ENCODE results near the gene SIRPB2.

SIRPB2 gene

DNA sequence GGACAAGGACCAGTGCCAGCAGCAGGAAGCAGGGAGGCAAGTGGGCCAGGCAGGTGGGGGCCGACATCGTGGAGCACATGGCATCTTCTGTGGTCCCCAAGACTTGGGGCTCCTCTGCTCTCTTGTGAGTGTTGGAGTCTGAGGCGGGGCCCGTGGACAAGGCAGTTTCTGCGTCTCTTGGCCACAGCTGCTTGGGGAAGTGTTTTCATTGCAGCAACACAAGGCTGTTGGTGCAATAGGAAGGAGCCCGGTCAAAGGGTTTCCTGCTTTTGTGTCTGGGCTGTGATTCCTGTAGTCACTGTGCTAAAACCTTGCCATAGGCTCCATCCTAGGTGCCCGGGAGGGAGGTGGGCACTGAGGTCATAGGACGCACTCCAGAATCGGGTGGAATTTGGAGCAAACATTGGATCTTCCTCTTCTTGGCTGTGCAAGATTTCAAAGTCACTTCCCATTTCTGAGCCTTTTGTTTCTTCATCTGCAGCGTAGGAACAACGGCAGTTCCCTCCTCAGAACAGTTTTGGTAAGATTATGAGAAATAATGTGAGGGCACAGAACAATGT is at the start of gene SIRPB2:
SIRPB2 (minus strand) TSS at position 140 of the 560 bp plus-strand sequence; CDS start at position 79, 61 bp downstream.
- in situ Hi-C loops (cut with MboI; ENCODE audit: low sequenced_read_pairs) = no loop called here

DNA sequence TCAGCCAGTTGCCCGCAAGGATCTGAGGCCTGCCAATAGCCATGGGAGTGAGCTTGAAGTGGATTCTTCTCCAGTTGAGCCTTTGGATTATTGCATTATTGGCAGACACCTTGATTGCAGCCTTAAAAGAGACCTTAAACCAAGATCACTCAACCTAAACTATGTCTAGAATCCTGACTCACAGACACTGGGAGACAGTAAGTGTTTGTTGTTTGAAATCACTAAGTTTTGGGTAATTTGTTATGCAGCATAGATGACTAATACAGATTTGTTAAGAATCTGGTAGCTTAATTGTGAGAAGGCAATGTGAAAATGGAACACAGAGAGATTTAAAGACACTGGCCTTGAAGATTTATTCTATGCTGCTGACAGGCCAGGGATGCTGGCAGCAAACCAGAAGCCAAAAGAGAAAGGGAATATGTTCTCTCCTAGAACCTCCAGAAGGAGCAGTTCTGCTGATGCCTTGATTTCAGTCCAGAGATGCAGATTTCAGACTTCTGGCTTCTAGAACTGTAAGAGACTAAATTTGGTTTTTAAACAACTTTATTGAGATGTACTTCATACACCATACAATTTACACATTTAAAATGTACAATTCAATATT is 48.7 kb upstream of the SIRPB2 start:
- in situ Hi-C loops (cut with MboI; ENCODE audit: low sequenced_read_pairs) = no loop called here

DNA sequence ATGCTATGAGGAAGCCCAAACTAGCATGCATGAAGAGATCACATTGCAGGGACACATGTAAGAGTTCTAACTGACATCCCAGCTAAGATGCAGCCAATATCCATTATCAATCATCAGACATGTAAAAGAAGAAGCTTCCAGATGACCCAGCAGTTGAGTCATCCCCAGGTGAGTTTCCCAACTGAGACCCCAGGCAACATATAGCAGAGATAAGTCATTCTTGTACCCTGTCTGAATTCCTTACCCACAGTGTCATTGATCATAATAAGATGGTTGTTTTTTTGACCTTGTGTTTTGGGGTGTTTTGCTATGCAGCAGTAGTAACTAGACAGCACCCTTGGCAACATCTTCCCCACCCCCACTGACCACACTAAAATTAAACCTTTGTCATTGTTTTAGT is 47.4 kb upstream of the SIRPB2 start:
- in situ Hi-C loops (cut with MboI; ENCODE audit: low sequenced_read_pairs) = no loop called here

DNA sequence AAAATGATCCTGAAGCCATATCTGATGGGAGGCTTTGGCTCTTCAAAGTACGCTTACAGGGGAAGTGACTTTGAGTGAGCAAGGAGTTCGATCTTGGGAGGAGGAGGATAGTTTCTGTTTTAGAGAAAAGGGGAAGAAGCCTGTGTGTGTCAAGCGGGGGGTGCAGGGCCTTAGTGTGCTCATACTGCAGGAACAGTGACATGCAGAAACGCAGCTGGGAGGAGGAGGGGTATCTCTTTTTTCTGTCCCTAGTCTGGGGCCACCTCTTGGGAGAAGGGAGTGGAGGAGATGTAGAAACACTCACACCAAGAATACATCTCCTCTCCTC is 46.5 kb upstream of the SIRPB2 start:
- in situ Hi-C loops (cut with MboI; ENCODE audit: low sequenced_read_pairs) = no loop called here

DNA sequence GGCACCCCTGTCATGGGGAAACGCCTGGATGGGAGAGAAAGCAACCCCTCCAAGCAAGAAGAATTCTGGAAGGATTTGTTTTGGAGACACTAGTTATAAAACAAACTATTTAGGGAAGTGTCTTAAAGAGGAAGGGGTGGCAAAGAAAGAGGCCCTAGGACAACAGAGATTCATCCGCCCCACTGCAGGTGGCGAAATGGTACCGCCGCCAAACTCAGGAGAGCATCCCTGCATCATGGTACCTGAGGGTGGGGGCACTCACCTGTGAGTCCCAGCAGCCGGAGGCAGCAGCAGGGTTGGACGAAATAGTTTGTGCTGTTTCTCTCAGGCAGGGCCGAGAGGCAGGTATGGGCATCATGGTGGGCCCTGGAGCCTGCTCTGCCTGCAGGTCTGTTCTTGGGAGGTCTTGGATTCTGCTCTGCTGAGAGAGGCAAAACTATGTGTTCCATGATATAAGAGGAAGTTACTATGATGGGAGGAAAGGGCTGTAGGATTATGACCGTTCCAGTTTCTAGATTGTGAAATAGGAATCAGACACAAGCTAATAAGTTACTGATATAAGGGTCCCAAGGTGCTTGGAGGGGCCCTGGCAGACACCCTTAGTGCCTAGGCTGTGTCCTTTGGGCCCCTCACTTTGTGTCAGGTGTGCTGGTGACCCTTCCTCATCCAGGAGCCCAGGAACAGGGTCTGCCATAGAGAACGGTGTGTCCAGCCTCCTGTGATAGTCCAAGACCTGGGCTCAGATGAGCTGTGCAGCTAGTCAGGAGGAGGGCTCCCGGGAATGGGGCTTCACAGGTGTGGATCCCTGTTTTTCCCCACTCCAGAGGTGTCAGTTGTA is 45.9 kb upstream of the SIRPB2 start:
- in situ Hi-C loops (cut with MboI; ENCODE audit: low sequenced_read_pairs) = no loop called here

DNA sequence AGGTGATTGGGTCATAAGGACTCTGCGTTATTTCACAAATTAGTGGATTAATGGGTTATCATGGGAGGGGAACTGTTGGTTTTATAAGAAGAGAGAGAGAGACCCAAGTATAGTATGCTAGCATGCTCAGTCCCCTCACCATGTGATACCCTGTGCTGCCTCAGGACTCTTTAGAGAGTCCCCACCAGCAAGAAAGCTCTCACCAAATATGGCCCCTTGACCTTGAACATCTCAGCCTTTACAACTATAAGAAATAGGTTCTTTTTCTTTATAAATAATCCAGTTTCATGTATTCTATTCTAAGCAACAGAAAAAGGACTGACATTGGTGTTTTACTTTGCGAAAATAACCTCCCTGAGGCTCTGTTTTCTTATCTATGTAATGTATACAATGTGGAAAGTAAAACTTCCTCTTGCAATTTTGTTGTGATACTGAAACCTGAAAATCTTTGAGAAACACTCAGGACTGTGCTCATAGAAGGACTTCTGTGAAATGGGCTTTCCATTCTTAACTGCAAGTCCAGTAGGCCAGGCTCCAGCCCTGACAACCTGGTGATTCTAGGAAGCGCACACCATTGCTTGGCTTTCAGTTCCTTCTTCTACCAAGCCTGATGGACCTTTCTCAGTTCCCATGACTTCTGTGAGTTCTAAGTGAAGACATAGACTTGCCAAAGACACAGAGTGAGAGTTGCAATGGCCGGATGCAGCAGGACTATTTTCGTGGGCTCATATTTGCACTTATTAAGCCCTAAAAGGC is 44.4 kb upstream of the SIRPB2 start:
- in situ Hi-C loops (cut with MboI; ENCODE audit: low sequenced_read_pairs) = no loop called here

DNA sequence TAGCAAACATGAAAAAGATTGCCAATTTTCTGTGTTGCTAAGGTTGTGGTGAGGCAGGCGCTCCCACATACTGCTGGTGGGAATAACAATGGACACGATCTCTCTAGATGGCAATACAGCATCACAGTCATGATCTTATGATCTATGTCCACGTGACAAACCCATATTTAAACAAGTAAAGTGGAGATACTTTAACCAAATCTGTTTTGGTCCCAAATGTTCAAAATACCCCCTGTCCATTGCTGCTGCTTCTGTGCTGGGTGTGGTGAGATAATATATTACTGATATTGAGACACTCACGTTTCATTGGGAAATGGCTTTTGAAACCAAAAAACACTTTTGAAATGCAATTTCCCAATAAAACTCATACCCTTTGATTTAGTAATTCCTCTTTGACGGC is 43.3 kb upstream of the SIRPB2 start:
- in situ Hi-C loops (cut with MboI; ENCODE audit: low sequenced_read_pairs) = no loop called here

DNA sequence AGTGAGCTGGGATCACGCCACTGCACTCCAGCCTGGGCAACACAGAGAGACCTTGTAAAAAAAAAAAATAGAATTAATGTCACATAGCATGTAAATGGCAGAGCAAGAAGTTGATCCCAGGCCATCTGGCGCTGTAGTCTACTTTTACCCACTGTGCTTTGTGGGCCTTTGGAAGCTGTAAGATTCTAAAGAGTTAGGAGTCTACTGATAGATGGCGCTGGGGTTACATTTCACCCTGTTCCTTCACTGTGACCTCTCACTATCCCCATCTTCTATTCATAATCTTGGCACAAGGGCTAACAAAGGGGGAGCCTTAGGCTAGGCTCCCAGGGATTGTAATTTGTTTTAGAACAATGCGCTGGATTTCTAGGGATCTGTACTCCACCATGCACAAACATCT is 41.8 kb upstream of the SIRPB2 start:
- in situ Hi-C loops (cut with MboI; ENCODE audit: low sequenced_read_pairs) = no loop called here

DNA sequence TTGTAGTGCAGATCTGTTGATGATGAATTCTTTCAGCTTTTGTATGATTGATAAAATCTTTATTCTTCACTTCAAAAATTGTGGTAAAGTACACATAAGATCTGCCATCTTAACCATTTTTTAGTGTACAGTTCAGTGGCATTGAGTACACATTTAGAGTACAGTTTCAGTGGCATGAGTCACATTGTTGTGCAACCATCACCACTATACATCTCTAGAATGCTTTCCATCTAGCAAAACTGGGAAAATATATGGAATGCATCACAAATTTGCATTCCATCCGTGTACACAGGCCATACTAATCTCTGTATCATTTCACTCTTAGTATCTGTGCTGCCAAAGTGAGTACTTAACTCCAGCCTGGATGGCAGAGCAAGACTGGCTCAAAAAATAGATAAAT is 37.6 kb upstream of the SIRPB2 start:
- in situ Hi-C loops (cut with MboI; ENCODE audit: low sequenced_read_pairs) = no loop called here

DNA sequence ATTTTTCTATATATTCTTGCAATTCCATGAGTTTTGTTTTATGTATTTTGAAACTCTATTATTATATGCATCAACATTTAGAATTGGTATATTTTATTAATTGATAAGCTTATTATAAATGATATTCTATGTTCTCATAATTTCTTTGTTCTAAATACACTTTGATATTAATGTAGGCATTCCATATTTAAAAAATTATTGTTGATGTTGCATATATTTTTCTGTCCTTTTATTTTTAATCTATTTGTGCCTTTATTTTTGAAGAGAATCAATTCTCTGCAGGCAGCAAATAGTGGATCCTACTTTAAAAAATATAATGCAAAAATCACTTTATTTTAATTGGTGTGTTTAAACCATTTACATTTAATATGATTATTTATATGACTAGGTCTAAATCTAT is 36.7 kb upstream of the SIRPB2 start:
- in situ Hi-C loops (cut with MboI; ENCODE audit: low sequenced_read_pairs) = no loop called here

DNA sequence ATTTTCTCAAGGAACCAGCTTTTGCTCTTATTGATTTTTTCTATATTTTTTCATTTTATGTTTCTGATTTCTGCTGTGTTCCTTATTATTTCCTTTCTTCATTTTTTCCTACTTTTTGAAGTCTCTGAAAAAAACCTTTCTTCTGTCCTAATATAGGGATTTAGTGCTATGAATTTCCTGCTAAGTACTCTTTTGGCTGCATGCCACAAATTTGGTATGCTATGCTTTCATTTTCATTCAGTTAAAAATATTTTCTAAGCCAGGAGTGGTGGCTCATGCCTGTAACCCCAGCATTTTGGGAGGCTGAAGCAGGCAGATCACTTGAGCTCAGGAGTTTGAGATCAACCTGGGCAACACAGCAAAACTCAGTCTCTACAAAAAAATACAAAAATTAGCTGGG is 35.7 kb upstream of the SIRPB2 start:
- in situ Hi-C loops (cut with MboI; ENCODE audit: low sequenced_read_pairs) = no loop called here

DNA sequence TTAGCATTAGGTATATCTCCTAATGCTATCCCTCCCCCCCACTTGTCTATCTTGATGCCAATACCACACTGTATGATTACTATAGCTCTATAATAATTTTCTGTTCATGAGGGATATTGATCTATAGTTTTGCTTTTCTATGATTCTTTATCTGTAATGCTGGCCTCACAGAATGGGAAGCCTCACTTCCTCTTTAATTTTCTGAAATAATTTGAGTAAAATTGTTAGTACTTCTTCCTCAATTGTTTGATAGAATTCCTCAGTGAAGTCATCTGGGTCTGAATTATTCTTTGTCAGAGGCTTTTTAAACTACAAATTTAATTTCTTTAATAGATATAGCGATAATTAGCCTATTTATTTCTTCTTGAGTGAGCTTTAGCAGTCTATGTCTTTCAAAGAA is 35.1 kb upstream of the SIRPB2 start:
- in situ Hi-C loops (cut with MboI; ENCODE audit: low sequenced_read_pairs) = no loop called here

DNA sequence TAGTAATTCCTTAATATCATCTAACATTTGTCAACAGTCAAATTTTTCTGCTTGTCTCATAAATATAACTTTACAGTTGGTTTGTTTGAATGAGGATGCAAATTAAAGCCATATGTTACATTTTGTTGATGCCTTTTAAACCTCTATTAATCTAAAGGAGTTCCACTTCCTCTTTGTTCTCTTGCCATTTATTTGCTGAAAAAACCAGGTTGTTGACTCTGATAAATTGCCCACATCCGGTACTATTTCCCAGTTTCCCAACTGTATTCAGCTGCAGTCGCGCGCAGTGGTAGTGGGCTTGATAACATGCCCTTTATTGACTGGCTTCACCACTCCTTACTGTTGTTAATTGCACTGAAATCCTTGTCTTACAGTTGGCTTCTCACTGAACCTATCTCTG is 32.8 kb upstream of the SIRPB2 start:
- in situ Hi-C loops (cut with MboI; ENCODE audit: low sequenced_read_pairs) = no loop called here

DNA sequence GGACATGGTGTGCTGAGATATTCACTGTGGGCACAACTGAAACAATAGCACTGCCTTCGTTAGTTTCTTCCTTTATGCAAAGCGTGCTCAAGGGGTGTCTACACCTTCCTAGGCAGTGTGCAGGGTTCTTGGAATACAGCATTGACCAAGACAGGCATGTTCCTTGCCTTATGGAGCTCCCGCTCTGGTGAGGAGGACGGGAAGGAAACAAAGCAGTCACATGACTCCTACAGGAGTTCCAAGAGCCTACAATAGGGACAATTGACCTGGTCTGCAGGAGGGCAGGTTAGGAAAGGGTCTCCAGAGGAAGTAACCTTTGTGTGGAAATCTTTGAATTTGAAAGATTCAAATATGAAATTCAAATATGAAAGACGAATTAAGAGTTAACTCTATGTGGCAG is 25.8 kb upstream of the SIRPB2 start:
- in situ Hi-C loops (cut with MboI; ENCODE audit: low sequenced_read_pairs) = no loop called here

DNA sequence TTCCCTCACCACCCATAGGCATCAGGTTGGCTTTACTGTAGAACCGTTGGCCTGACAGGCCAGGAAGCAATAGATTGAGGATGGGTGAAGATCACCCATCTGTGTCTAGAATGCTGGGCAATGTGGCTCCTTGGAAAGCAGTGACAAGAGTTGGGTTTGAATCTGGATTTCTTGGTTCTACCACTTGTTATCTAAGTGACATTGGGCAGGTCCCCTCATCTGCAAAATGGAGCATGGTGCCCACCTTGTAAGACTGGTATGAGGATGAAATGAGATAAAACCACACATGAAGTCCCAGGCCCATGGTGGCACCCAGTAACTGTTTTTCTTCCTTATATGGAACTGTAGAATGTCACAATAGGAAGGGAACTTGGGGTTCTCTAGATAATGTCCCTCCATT is 22.6 kb upstream of the SIRPB2 start:
- in situ Hi-C loops (cut with MboI; ENCODE audit: low sequenced_read_pairs) = no loop called here

DNA sequence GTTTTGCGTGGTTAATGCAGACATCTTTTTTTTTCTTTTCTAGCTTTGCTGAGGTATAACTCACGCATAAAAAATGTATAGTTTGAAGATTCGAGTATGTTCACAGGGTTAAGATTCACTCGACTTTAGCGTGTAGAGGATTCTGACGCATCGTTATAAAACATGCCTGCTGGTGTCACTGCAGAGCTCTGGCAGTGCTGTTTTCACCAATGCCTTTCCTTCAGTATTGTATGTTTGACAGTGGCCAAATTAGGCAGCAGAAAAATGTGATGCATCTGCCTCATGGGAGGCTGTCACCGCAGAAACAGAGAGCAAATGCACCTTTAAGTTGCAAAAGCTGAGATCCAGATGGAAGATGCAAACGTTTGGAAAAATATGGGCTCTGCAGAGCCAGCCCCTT is 18.0 kb upstream of the SIRPB2 start:
- in situ Hi-C loops (cut with MboI; ENCODE audit: low sequenced_read_pairs) = no loop called here

DNA sequence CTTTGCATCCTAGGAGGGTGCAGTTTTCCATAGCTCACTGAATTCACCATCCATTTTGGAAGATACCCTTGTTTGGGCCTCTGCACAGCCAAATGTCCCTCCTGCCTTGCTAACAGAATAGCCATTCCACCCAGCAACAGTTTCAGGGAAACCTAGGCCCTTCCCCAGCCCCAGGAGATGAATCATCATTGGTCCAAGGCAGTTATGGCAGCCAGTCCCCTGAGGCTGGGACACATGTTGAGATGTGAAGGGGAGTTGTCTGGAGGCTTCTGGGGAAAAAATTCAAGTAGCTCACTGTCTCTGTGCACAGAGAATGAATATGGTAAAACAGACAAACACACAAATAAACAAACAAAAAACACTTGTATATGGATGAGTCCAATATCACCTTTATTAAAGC is 17.4 kb upstream of the SIRPB2 start:
- in situ Hi-C loops (cut with MboI; ENCODE audit: low sequenced_read_pairs) = no loop called here

DNA sequence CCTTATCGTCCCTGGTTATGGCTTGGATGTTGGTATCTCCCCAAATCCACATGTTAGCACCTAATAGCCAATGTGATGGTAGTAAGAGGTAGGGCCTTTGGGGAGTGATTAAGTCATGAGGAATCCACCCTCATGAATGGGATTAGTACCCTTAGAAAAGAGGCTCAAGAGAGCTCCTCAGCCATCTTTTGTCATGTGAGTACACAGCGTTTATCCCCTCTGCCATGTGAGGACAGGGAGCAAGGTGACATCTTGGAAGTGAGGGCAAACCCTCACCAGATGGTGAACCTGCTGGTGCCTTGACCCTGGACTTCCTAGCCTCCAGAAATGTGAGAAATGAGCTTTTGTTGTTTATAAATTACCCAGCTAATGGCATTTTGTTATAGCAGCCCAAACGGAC is 16.1 kb upstream of the SIRPB2 start:
- in situ Hi-C loops (cut with MboI; ENCODE audit: low sequenced_read_pairs) = no loop called here

DNA sequence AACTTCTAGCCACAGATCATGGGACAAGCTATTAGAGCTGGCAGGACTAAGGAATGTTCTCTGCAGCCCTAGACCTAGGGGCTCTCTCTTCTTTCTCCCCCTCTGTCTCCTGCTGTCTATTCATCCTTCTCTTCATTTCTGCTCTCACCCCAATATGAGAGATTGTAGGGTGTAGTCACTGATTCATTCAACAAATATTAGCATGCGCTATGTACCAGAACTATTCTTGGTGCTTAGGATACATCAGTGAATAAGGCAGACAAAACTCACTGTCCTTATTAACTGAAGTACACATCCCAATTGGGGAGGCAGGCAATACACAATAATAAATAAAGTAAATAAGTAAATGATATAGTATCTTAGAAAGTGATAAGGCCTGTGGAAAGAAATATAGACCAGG is 14.7 kb upstream of the SIRPB2 start:
- in situ Hi-C loops (cut with MboI; ENCODE audit: low sequenced_read_pairs) = no loop called here

DNA sequence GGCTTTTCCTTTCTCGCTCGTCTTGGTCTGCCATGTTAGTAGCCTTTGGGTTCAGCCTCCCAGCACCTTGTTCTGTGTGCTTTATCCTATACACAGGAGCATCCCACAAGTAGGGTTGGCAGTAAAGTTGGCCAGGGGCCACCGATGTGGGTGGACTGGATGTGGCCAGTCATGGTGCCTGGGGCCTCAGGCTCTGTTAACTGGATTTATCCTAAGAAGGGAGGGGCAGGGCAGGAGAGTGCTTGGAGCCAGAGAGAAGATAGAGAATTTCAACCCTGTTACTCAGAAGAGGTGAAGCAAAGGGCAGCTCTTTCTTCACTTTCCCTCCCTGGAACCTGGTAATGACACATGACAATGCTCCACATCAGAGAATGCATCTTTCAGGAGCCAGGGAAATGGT is 14.1 kb upstream of the SIRPB2 start:
- in situ Hi-C loops (cut with MboI; ENCODE audit: low sequenced_read_pairs) = no loop called here

DNA sequence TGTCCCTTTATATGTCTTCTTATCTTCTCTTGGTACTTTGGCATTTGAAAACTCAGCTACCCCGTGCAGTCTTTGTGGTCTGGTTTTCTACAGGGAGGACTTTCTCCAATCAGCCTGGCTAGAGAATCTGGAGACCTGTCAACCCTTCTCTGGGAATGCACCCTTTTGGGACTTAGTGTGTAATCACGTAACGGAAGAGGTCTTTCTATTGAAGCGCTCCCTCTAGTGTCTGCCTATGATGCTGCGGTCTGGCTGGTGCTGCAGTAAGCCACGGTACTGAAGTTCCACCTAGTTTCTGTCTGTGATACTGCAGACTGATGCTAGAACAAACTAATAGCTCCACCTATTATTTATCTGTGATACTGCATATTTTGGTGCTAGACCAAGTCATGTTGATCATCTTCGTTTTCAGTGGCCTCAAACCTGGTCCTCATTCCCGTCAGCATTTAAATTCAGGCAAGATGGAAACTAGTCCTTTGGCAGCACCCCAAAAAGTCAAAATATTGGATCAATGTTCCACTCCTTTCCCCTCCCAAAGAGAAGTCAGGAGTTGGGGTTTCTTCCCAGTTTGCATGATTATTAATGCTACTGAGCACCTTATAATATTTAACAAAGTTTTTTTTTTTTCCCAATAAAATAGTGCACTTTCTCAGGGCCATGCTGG is 12.5 kb upstream of the SIRPB2 start:
- in situ Hi-C loops (cut with MboI; ENCODE audit: low sequenced_read_pairs) = no loop called here
